ENCODE measurements around the gene CUX1.
"Not testable (repeated sequence)": the region's sequence is repeated elsewhere in the genome, so short reads cannot be mapped to it uniquely, and the experiment has no call there.

- not testable (repeated sequence) for TF ChIP-seq CTCF, POLR2A (IDR thresholded peaks at IDR 0.05)
These were observed 69.9 kb downstream of the CUX1 start for GRCh38 chr7:101887352-101887751.

Data from esophagus squamous epithelium (tissue), 4 donors.